A673 (cell line): ENCODE results near the gene FRMPD4. TPM values are rescaled to one million over a fixed set of nuclear protein-coding genes. Genes with fewer than 3 reads are reported as not detected.

ENCODE experiments used
- BruUV-seq: library from RNA; stranded (reverse); fragments of 400-500 nt; replicated peaks from 2 replicates; lab custom pipeline; 2021; lab: Mats Ljungman, UMichigan
- CTCF ChIA-PET: fragments of 300-600 bp; sonication (Branson Sonifier 250); formaldehyde crosslinking; loops from one replicate; lab custom pipeline; 2022; ENCODE audit warnings: antibody characterized with exemption; lab: Charles Lee
- POLR2A ChIA-PET: fragments of 300-600 bp; sonication (Branson Sonifier 250); formaldehyde crosslinking; loops from one replicate; lab custom pipeline; 2022; ENCODE audit warnings: antibody characterized with exemption; ENCODE audit not compliant: low non-redundant PET; lab: Charles Lee
- DNase-seq: peaks from one replicate; pipeline ENCODE4 v3.0.0-alpha.2; 2015; ENCODE audit warnings: low spot score
- H3K27ac ChIP-seq: fragments of 200-600 bp; sonication (generic); 2 replicates; pipeline ENCODE4 v1.5.1; 2016; ENCODE audit warnings: mixed run types, low read depth, mild to moderate bottlenecking, mixed read lengths, antibody characterized with exemption, low read length; ENCODE audit not compliant: poor library complexity, severe bottlenecking
- H3K27me3 ChIP-seq: fragments of 200-600 bp; sonication (generic); replicated peaks from 2 replicates; pipeline ENCODE4 v1.6.1; 2017; ENCODE audit warnings: mixed run types, low read depth, mild to moderate bottlenecking, mixed read lengths, antibody characterized with exemption, low read length; ENCODE audit not compliant: insufficient read depth, poor library complexity
- H3K36me3 ChIP-seq: fragments of 200-600 bp; sonication (generic); 2 replicates; pipeline ENCODE4 v1.6.1; 2016; ENCODE audit warnings: mixed run types, mild to moderate bottlenecking, mixed read lengths, antibody characterized with exemption, low read length; ENCODE audit not compliant: insufficient read depth, poor library complexity, severe bottlenecking
- H3K4me1 ChIP-seq: fragments of 200-600 bp; sonication (generic); 2 replicates; pipeline ENCODE4 v1.6.1; 2017; ENCODE audit warnings: mixed run types, mild to moderate bottlenecking, mixed read lengths, antibody characterized with exemption, low read length; ENCODE audit not compliant: insufficient read depth, poor library complexity, severe bottlenecking
- H3K4me3 ChIP-seq: fragments of 200-600 bp; sonication (generic); 2 replicates; pipeline ENCODE4 v1.5.1; 2016; ENCODE audit warnings: low read depth, mixed run types, mild to moderate bottlenecking, mixed read lengths, low read length; ENCODE audit not compliant: poor library complexity, severe bottlenecking
- H3K9me3 ChIP-seq: fragments of 200-600 bp; sonication (generic); 2 replicates; pipeline ENCODE4 v1.6.1; 2016; ENCODE audit warnings: mixed run types, low read depth, mild to moderate bottlenecking, mixed read lengths, antibody characterized with exemption, low read length; ENCODE audit not compliant: poor library complexity, severe bottlenecking
- CTCF ChIP-seq: fragments of 300-800, 200-600 bp; sonication (generic); conservative IDR thresholded peaks from 2 replicates; pipeline ENCODE4 v1.5.1; 2017; ENCODE audit warnings: low read depth, mild to moderate bottlenecking, antibody characterized with exemption, low read length, moderate library complexity, mixed read lengths
- EZH2 ChIP-seq: fragments of 200-600 bp; sonication (generic); IDR thresholded peaks from 2 replicates; pipeline ENCODE4 v1.6.1; 2017; ENCODE audit warnings: borderline replicate concordance, low read depth, mild to moderate bottlenecking, mixed read lengths, antibody characterized with exemption, low read length; ENCODE audit not compliant: poor library complexity, severe bottlenecking
- intact Hi-C: fragments of 100-400 bp; cut with micrococcal nuclease; formaldehyde crosslinking; loops from one replicate; pipeline ENCODE4 v1.10.0; 2022; ENCODE audit not compliant: unreplicated experiment
- total RNA-seq: library from RNA; stranded (reverse); gene quantifications from 2 replicates; pipeline ENCODE4 v1.2.3, GENCODE V29; 2021

The FRMPD4 gene
- total RNA-seq, 1 experiment from 2014 or later: not detected

- no peak overlapping the region for H3K27ac ChIP-seq
- BruUV-seq: no TSS peak
- H3K4me3 ChIP-seq: no peak overlapping the region
- no peaks in the 10 kb centered on the region for H3K9me3 ChIP-seq
- no peaks in the 10 kb centered on the region for H3K4me1 ChIP-seq
- TF ChIP-seq CTCF: no peak
- TF ChIP-seq EZH2: no peak
- H3K36me3 ChIP-seq: no peaks in the 10 kb centered on the region
- no peak for DNase-seq
- ChIA-PET POLR2A (no interaction called here), CTCF (no interaction called here)
- peaks cover 33% of the 10 kb centered on the region for H3K27me3 ChIP-seq
- intact Hi-C loops: no loop called here
Observed at GRCh38 chrX:12378253-12378652, 240.0 kb downstream of the FRMPD4 start.

GRCh38 chrX:12378706-12379105, 240.4 kb downstream of the FRMPD4 start:
- ChIA-PET CTCF (no interaction called here), POLR2A (no interaction called here)
- TF ChIP-seq EZH2 (no peak), CTCF (no peak)

GRCh38 chrX:12379671-12380070, 241.4 kb downstream of the FRMPD4 start:
- CTCF ChIA-PET: no interaction called here
- intact Hi-C loops: no loop called here
- no TSS peak for BruUV-seq

More at GRCh38 chrX:12378706-12379105, 240.4 kb downstream of the FRMPD4 start:
- H3K27me3 ChIP-seq: peaks cover 33% of the 10 kb centered on the region
- intact Hi-C loops: no loop called here
- no peak overlapping the region for H3K27ac ChIP-seq
- no TSS peak for BruUV-seq
- no peaks in the 10 kb centered on the region for H3K4me1 ChIP-seq
- H3K36me3 ChIP-seq: no peaks in the 10 kb centered on the region
- DNase-seq: no peak
- no peak overlapping the region for H3K4me3 ChIP-seq
- H3K9me3 ChIP-seq: no peaks in the 10 kb centered on the region

More at GRCh38 chrX:12379671-12380070, 241.4 kb downstream of the FRMPD4 start:
- DNase-seq: no peak
- Histone ChIP-seq H3K4me1 (no peaks in the 10 kb centered on the region), H3K27me3 (peaks cover 33% of the 10 kb centered on the region), H3K36me3 (no peaks in the 10 kb centered on the region), H3K4me3 (no peak overlapping the region), H3K27ac (no peak overlapping the region), H3K9me3 (no peaks in the 10 kb centered on the region)
- TF ChIP-seq CTCF (no peak), EZH2 (no peak)
- POLR2A ChIA-PET: no interaction called here
